ENCODE measurements around the gene ATF1. TPM values are rescaled to one million over a fixed set of nuclear protein-coding genes. Genes with fewer than 3 reads are reported as not detected.
A peak's percentile ranks its signal among the peaks of the same experiment; 100 is the strongest.
"Not testable (repeated sequence)": the region's sequence is repeated elsewhere in the genome, so short reads cannot be mapped to it uniquely, and the experiment has no call there.

ATF1 gene
- total and polyA plus RNA-seq, 8 donors: 0.58 to 42.0 (median 14.5) TPM

DNA sequence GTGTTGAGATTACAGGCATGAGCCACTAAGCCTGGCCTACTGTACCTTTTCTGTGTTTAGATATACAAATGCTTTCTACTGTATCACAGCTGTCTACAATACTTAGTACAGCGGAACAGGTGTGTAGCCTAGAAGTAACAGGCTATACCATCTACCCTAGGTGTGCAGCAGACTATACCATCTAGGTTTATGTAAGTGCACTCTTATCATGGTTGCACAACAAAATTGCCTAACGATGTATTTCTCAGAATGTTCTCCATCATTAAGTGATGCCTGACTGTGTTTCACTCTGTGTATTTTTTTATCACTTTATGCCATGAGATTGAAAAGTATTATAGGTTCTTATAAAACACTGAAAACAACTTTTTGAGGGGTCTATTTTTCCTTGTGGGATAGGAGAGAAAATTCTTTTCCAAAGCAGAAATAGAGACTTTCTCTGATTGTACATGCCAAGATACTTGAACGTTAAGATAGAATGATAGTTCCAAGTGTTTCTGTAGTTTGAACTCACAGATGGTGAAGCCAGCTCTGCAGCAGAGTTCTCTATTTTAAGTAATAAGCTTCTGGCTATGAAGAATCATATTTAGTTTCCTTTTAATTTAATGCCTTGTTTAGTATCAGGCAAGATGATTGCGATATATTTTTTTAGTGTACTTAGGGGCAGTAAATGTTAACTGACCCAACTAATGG, 95.9 kb downstream of the ATF1 start:
- DNase-seq: no peak
- no peak overlapping the region for H3K27ac ChIP-seq
- no peaks in the 10 kb centered on the region for H3K27me3 ChIP-seq
- H3K36me3 ChIP-seq: no peaks in the 10 kb centered on the region
- no peaks in the 10 kb centered on the region for H3K4me1 ChIP-seq
- WGBS, 5 donors: 73 to 79% (median 76%) methylated on average over 4 of the region's 4 CpGs
- TF ChIP-seq EP300 (IDR thresholded peaks at IDR 0.05) (no peak), POLR2AphosphoS5 (IDR thresholded peaks at IDR 0.05) (no peak), POLR2A (IDR thresholded peaks at IDR 0.05) (no peak)
- TF ChIP-seq, protein P1, sequence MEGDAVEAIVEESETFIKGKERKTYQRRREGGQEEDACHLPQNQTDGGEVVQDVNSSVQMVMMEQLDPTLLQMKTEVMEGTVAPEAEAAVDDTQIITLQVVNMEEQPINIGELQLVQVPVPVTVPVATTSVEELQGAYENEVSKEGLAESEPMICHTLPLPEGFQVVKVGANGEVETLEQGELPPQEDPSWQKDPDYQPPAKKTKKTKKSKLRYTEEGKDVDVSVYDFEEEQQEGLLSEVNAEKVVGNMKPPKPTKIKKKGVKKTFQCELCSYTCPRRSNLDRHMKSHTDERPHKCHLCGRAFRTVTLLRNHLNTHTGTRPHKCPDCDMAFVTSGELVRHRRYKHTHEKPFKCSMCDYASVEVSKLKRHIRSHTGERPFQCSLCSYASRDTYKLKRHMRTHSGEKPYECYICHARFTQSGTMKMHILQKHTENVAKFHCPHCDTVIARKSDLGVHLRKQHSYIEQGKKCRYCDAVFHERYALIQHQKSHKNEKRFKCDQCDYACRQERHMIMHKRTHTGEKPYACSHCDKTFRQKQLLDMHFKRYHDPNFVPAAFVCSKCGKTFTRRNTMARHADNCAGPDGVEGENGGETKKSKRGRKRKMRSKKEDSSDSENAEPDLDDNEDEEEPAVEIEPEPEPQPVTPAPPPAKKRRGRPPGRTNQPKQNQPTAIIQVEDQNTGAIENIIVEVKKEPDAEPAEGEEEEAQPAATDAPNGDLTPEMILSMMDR (IDR thresholded peaks at IDR 0.05): no peak
- intact Hi-C loops (cut with DNase I; ENCODE audit: low total_unique reads): no loop called here
- H3K4me3 ChIP-seq: no peak overlapping the region
- peaks cover 0 to 8% (median 0%) of the 10 kb centered on the region in 4 donors for H3K9me3 ChIP-seq

DNA sequence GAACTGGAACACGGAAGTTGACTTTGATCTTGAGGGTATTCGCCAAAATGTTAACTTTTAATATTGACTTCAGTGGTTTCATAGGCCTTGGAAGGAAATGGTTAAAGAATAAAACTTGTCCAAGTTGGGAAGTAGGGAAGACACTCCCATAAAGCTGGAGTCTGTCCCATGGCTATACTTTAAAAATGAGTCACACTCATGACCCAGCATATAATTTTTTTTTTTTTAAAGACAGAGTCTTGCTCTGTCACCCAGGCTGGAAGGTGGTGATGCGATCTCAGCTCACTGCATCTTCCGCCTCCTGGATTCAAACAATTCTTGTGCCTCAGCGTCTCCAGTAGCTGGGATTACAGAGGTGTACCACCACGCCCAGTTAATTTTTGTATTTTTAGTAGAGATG, 98.4 kb downstream of the ATF1 start:
- no peak for TF ChIP-seq POLR2A (IDR thresholded peaks at IDR 0.05)
- TF ChIP-seq, protein P1 (IDR thresholded peaks at IDR 0.05): no peak
- TF ChIP-seq POLR2AphosphoS5 (IDR thresholded peaks at IDR 0.05): no peak
- no peak for TF ChIP-seq EP300 (IDR thresholded peaks at IDR 0.05)
- intact Hi-C loops (cut with DNase I; ENCODE audit: low total_unique reads): no loop called here
- WGBS, 5 donors: 89 to 91% (median 90%) methylated on average over 6 of the region's 6 CpGs
- H3K4me1 ChIP-seq: no peaks in the 10 kb centered on the region
- no peaks in the 10 kb centered on the region for H3K27me3 ChIP-seq
- peaks cover 0 to 3% (median 0%) of the 10 kb centered on the region in 4 donors for H3K9me3 ChIP-seq
- no peaks in the 10 kb centered on the region for H3K36me3 ChIP-seq
- DNase-seq: peak in 1 of 2 donors; percentile 41
- no peak overlapping the region for H3K27ac ChIP-seq
- H3K4me3 ChIP-seq: no peak overlapping the region

DNA sequence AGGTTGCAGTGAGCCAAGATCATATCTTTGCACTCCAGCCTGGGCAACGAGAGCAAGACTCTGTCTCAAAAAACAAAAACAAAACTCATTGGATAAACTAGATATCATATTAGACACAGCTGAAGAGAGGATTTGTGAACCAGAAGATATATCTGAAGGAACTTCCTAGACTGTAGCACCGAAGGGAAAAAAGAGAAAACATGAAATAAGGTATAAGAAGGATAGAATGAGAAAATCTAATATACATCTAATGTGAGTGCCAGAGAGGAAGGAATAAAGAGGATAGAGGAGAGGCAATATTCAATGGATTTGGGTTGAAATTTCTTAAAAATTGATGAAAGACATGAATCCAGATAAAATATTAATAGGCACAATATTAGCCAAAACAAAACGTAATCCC, 101.4 kb downstream of the ATF1 start:
- H3K4me1 ChIP-seq: no peaks in the 10 kb centered on the region
- intact Hi-C loops (cut with DNase I; ENCODE audit: low total_unique reads): no loop called here
- H3K9me3 ChIP-seq: peaks cover 0 to 8% (median 3%) of the 10 kb centered on the region in 4 donors
- 80 to 91% (median 86%) methylated on average over 3 of the region's 3 CpGs for WGBS, 5 donors
- H3K4me3 ChIP-seq: no peak overlapping the region
- no peaks in the 10 kb centered on the region for H3K27me3 ChIP-seq
- H3K27ac ChIP-seq: no peak overlapping the region
- no peak for DNase-seq
- TF ChIP-seq, protein P1 (IDR thresholded peaks at IDR 0.05): no peak
- no peak for TF ChIP-seq POLR2A (IDR thresholded peaks at IDR 0.05)
- no peak for TF ChIP-seq POLR2AphosphoS5 (IDR thresholded peaks at IDR 0.05)
- TF ChIP-seq EP300 (IDR thresholded peaks at IDR 0.05): no peak
- H3K36me3 ChIP-seq: no peaks in the 10 kb centered on the region

DNA sequence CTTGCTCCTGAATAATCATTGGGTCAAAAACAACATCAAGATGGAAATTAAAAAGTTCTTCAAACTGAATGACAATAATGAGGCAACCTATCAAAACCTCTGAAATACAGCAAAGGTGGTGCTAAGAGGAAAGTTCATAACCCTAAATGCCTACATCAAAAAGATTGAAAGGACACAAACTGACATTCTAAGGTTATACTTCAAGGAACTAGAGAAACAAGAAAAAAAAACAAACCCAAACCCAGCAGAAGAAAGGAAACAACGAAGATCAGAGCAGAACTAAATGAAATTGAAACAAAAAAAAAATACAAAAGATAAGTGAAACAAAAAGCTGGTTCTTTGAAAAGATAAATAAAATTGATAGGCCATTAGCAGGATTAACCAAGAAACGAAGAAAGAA, 105.0 kb downstream of the ATF1 start:
- H3K27me3 ChIP-seq; H3K27ac ChIP-seq; DNase-seq; H3K36me3 ChIP-seq; H3K9me3 ChIP-seq; H3K4me1 ChIP-seq; H3K4me3 ChIP-seq; intact Hi-C loops (cut with DNase I; ENCODE audit: low total_unique reads): not testable (repeated sequence)
- 11 to 29% (median 19%) methylated on average over 2 of the region's 2 CpGs for WGBS, 5 donors

Small RNA genes within 50 kb of the gene (small RNA-seq; reads per million reads assigned to genes)
- 0 reads per million in 4 donors for gene AC013244.2
- gene RF00019: 0 reads per million in 4 donors
- gene RN7SL519P: 0 reads per million in 4 donors

Other genes with a start within 250 kb of the ATF1 start
- not detected for gene TMPRSS12, start 78.8 kb downstream of the ATF1 start, total RNA-seq
- gene TMPRSS12, start 78.8 kb downstream of the ATF1 start, polyA plus RNA-seq: not detected
- gene HIGD1C, start 188.4 kb downstream of the ATF1 start, total RNA-seq: not detected
- gene HIGD1C, start 188.4 kb downstream of the ATF1 start, polyA plus RNA-seq: not detected

Measured in stomach (tissue), 9 donors.